HepG2 (cell line): ENCODE measurements around the gene PGPEP1. TPM values are rescaled to one million over a fixed set of nuclear protein-coding genes. Genes with fewer than 3 reads are reported as not detected.

Source experiments
- ATF7 ChIP-seq, 2 experiments: fragments of 450-650 bp in 1 of 2; sonication (generic) in 1 of 2; formaldehyde crosslinking in 1 of 2; IDR thresholded peaks; 2 replicates each; pipeline versions ENCODE4 v1.4.0 to v1.6.1; 2016 to 2020; ENCODE audit warnings: antibody characterized with exemption in 1 of 2, mild to moderate bottlenecking in 1 of 2, missing genetic modification reagents in 1 of 2
- CBFB ChIP-seq: sonication (generic); formaldehyde crosslinking; IDR thresholded peaks from 2 replicates; pipeline ENCODE4 v1.4.0; 2020; ENCODE audit warnings: missing genetic modification reagents
- CBX5 ChIP-seq: sonication (generic); formaldehyde crosslinking; IDR thresholded peaks from 2 replicates; pipeline ENCODE4 v1.4.0; 2020; ENCODE audit warnings: missing genetic modification reagents, borderline replicate concordance
- DNMT3B ChIP-seq: conservative IDR thresholded peaks from 2 replicates; pipeline ENCODE4 v1.6.1; 2016; ENCODE audit warnings: missing biosample characterization, control low read depth
- HES4 ChIP-seq: sonication (generic); formaldehyde crosslinking; IDR thresholded peaks from 2 replicates; pipeline ENCODE4 v1.9.0; 2021; ENCODE audit warnings: mild to moderate bottlenecking, missing genetic modification reagents, borderline replicate concordance
- NFE2 ChIP-seq: sonication (generic); formaldehyde crosslinking; IDR thresholded peaks from 2 replicates; pipeline ENCODE4 v1.4.0; 2020; ENCODE audit warnings: missing genetic modification reagents
- PHF20 ChIP-seq: sonication (generic); formaldehyde crosslinking; IDR thresholded peaks from 2 replicates; pipeline ENCODE4 v1.5.0; 2020; ENCODE audit warnings: mild to moderate bottlenecking, missing genetic modification reagents
- POLR2G ChIP-seq: fragments of 200-400 bp; formaldehyde crosslinking; IDR thresholded peaks from 2 replicates; pipeline ENCODE4 v1.6.1; 2018; ENCODE audit warnings: mild to moderate bottlenecking, low read depth, low read length, moderate library complexity
- PPARG ChIP-seq: conservative IDR thresholded peaks from 2 replicates; pipeline ENCODE4 v1.6.1; 2016; ENCODE audit warnings: missing biosample characterization, missing genetic modification reagents
- REST ChIP-seq, 2 experiments: IDR thresholded peaks; 2 replicates each; pipeline ENCODE4 v1.6.1; 2011 to 2012; ENCODE audit warnings: low read length in 2 of 2, borderline replicate concordance in 1 of 2, low read depth in 1 of 2, mild to moderate bottlenecking in 1 of 2, moderate library complexity in 1 of 2
- SIN3A ChIP-seq: IDR thresholded peaks from 2 replicates; pipeline ENCODE4 v1.6.1; 2011; ENCODE audit warnings: low read depth, mild to moderate bottlenecking, control low read depth, low read length, borderline replicate concordance
- YY1 ChIP-seq: IDR thresholded peaks from 2 replicates; pipeline ENCODE4 v1.6.1; 2011; ENCODE audit warnings: low read length, low read depth, moderate library complexity, mild to moderate bottlenecking; ENCODE audit not compliant: insufficient read depth, insufficient replicate concordance
- ZBTB26 ChIP-seq: IDR thresholded peaks from 2 replicates; pipeline ENCODE4 v1.6.1; 2016; ENCODE audit warnings: missing compliant biosample characterization, missing genetic modification reagents, borderline replicate concordance
- ZNF260 ChIP-seq: sonication (generic); formaldehyde crosslinking; IDR thresholded peaks from 2 replicates; pipeline ENCODE4 v1.4.0; 2020; ENCODE audit warnings: missing genetic modification reagents, low read depth, mild to moderate bottlenecking, borderline replicate concordance
- ZNF510 ChIP-seq: sonication (generic); formaldehyde crosslinking; IDR thresholded peaks from 2 replicates; pipeline ENCODE4 v1.4.0; 2020; ENCODE audit warnings: low read depth, mild to moderate bottlenecking, missing genetic modification reagents
- ZNF562 ChIP-seq: sonication (generic); formaldehyde crosslinking; IDR thresholded peaks from 2 replicates; pipeline ENCODE4 v1.8.0; 2022; ENCODE audit warnings: missing genetic modification reagents, borderline replicate concordance
- ZNF644 ChIP-seq: IDR thresholded peaks from 2 replicates; pipeline ENCODE4 v1.6.1; 2016; ENCODE audit warnings: low read depth
- ZNF782 ChIP-seq: sonication (generic); formaldehyde crosslinking; IDR thresholded peaks from 2 replicates; pipeline ENCODE4 v1.4.0; 2020; ENCODE audit warnings: missing genetic modification reagents, mild to moderate bottlenecking, borderline replicate concordance
- ZNF883 ChIP-seq: sonication (generic); formaldehyde crosslinking; IDR thresholded peaks from 2 replicates; pipeline ENCODE4 v1.5.1; 2020; ENCODE audit warnings: mild to moderate bottlenecking, missing genetic modification reagents; ENCODE audit errors: not compliant biosample characterization
- polyA plus RNA-seq, 8 experiments: library from polyadenylated mRNA; depleted of rRNA in 3 of 8; stranded (reverse) in 7 of 8; unstranded in 1 of 8; fragments of >200 nt; fragmentation: Illumina TruSeq in 4 of 8; extraction: Trizol in 4 of 8; gene quantifications; 2 replicates each; pipeline versions ENCODE4 v1.2.1 to v1.2.3, GENCODE V29; 2011 to 2016; ENCODE audit warnings: low read depth in 4 of 8, missing spikeins in 1 of 8, mixed read lengths in 1 of 8; ENCODE audit not compliant: insufficient read depth in 1 of 8
- total RNA-seq, 5 experiments: library from RNA; depleted of rRNA; stranded (reverse); fragments of >200 nt; fragmentation: Illumina TruSeq; extraction: Trizol; gene quantifications; 2 replicates each; pipeline ENCODE4 v1.2.3, GENCODE V29; 2016; ENCODE audit warnings: low read depth in 1 of 5
- TF ChIP-seq, protein P1 (sequence below): sonication (generic); formaldehyde crosslinking; IDR thresholded peaks from 2 replicates; pipeline ENCODE4 v1.4.0; 2020; ENCODE audit warnings: missing genetic modification reagents; ENCODE audit errors: not compliant biosample characterization

PGPEP1 gene
- total and polyA plus RNA-seq, 2 of the 13 experiments (the other 11 are each of a cell fraction or from before 2014, with no cell fraction given) = 53.1 to 56.6 TPM

- TF ChIP-seq ZBTB26 (no peak), DNMT3B (CRISPR knock-in tag) (no peak), REST (IDR thresholded peaks at IDR 0.05; ENCODE audit: borderline replicate concordance in 1 of 2, low read depth in 1 of 2, low read length in 2 of 2) (no peak), HES4 (no peak), CBX5 (CRISPR knock-in tag) (no peak), PHF20 (CRISPR knock-in tag) (no peak), ZNF562 (no peak), ZNF644 (no peak), ZNF782 (CRISPR knock-in tag) (no peak), CBFB (no peak), ZNF510 (no peak), YY1 (no peak), ATF7 (IDR thresholded peaks at IDR 0.05) (no peak), ATF7 (CRISPR knock-in tag; IDR thresholded peaks at IDR 0.05) (0 out of 2 replicates have a peak, but pooled peaks have one; percentile 22), ZNF883 (CRISPR knock-in tag) (no peak), ZNF260 (CRISPR knock-in tag) (no peak), POLR2G (peak; percentile 35; the same call in 1 of the 2 replicates), PPARG (CRISPR knock-in tag) (no peak), NFE2 (CRISPR knock-in tag) (no peak), SIN3A (no peak)
- TF ChIP-seq, protein P1, sequence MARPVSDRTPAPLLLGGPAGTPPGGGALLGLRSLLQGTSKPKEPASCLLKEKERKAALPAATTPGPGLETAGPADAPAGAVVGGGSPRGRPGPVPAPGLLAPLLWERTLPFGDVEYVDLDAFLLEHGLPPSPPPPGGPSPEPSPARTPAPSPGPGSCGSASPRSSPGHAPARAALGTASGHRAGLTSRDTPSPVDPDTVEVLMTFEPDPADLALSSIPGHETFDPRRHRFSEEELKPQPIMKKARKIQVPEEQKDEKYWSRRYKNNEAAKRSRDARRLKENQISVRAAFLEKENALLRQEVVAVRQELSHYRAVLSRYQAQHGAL = no peak
Observed at GRCh38 chr19:18362934-18363542, 22.6 kb downstream of the PGPEP1 start (continued).
